ENCODE measurements around the gene GOLGA8M.
"Not testable (repeated sequence)": the region's sequence is repeated elsewhere in the genome, so short reads cannot be mapped to it uniquely, and the experiment has no call there.

GOLGA8M gene

DNA sequence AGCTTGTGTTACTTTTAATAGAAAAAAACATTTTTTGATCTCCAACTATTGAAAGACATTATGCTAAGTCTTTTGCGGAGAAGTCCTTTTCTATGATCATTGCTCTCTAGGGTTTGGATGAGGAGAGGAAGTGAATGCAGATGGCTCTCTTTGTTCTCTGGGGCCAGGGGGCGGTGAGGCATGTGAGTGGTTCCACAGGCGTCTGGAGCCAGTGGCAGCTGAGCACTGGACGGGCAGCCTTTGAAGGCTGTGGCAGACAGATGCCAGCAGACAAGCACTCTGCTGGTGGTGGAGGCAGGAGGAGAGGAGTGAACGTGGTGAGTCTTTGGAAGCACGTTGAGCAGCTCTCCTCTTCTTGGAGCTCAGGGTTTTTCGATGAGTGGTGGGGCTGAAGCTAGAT, 51.5 kb downstream of the GOLGA8M start:
- not testable (repeated sequence) for DNase-seq

DNA sequence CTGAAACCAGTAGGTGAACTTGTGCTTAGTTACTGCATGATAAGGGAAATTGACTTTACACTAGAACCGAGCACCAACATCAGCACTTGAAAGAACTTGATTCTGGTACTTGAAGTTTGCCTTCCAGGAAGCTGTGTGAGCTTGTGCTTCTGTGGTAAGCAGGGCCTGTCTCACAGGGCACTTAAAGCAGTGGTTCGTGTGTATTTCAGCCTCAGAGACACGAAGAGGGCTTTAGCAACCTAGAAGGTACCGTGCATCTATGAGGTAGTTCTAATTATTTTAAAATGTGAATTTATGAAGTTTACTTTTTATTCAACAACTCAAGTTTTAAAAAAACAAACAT, 56.2 kb downstream of the GOLGA8M start:
- not testable (repeated sequence) for DNase-seq

DNA sequence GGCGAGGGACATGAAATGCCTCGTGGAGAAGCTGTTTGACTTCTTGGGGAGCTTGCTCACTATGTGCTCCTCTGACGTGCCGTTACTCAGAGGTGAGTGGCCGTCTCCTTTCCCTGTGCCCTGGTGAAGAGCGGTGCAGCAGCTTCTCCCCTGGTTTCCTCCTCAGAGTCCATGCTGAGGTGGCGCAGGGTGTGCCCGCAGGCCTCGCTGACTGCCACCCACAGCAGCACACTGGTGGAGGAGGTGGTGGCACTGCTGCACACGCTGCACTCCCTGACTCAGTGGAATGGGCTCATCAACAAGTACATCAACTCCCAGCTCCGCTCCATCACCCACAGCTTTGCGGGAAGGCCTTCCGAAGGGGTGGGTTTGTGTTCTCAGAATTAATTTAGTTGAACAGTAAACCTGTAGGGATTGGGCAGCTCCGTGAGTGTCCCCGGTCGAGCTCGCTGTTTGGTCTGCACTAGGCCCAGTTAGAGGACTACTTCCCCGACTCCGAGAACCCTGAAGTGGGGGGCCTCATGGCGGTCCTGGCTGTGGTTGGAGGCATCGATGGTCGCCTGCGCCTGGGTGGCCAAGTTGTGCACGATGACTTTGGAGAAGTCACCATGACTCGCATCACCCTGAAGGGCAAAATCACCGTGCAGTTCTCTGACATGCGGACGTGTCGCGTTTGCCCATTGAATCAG, 56.7 kb downstream of the GOLGA8M start:
- DNase-seq, result not testable (repeated sequence)

DNA sequence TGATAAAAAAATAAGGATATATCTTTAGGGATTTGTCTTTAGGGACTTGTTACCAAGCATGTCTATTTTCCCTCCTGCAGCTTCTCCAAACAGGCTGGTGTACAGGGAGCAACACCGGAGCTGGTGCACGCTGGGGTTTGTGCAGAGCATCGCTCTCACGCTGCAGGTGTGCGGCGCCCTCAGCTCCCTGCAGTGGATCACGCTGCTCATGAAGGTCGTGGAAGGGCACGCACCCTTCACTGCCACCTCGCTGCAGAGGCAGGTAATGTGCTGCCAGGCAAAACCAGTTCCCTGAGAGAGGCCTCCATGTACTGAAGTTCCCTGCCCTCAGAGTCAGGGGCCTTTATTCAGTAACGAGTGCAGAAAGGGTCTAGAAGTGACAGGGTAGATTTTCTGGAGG, 58.0 kb downstream of the GOLGA8M start:
- not testable (repeated sequence) for DNase-seq

DNA sequence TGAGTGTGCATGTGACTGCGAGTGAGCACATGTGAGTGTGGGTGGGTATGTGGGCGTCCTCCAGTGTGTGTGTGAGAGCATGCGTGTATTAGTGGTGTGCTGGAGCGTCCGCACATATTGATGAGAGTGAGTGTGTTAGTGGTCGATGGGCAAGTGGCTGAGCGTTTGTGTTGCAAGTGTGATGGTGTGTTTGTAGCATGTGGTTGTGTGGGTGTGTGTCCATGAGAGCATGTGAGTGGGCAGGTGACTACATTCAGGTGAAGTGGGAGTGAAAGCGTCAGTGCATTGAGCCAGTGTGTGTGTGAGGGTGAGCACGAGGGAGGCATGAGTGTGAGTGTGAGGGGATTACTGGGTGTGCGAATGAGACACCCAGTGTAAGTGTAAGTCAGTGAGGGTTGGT, 59.7 kb downstream of the GOLGA8M start:
- DNase-seq, result not testable (repeated sequence)
